SK-N-SH (cell line): ENCODE results near the gene AOAH. TPM values are rescaled to one million over a fixed set of nuclear protein-coding genes. Genes with fewer than 3 reads are reported as not detected.

Experiments used
- CTCF ChIA-PET: fragments of 300-600, 350-600 bp; formaldehyde crosslinking; extraction: SDS; loops from one replicate; lab custom pipeline; 2021; lab: Yijun Ruan, JAX
- POLR2A ChIA-PET: fragments of 350-600 bp; sonication (Branson Sonifier 250); formaldehyde crosslinking; extraction: SDS; loops from one replicate; lab custom pipeline; 2020; ENCODE audit warnings: antibody characterized with exemption, inconsistent platforms; lab: Yijun Ruan, JAX
- DNase-seq: peaks from one replicate; pipeline ENCODE4 v3.0.0; 2012
- H2AFZ ChIP-seq: fragments of 200-600 bp; sonication (generic); 2 replicates; pipeline ENCODE4 v1.8.1; 2016; ENCODE audit warnings: antibody characterized with exemption, mild to moderate bottlenecking, low read depth
- H3F3A ChIP-seq: fragments of 200-600 bp; sonication (generic); replicated peaks from 2 replicates; pipeline ENCODE3; 2016; ENCODE audit warnings: antibody characterized with exemption, mild to moderate bottlenecking; ENCODE audit not compliant: insufficient read depth
- H3K27ac ChIP-seq, 2 experiments: fragments of 200-500 bp in 1 of 2; fragments of 200-600 bp in 1 of 2; sonication (Bioruptor generic) in 1 of 2; sonication (generic), shearing (Covaris generic) in 1 of 2; 2 replicates each; pipeline versions ENCODE4 v1.5.1 to v1.6.1; 2014 to 2016; ENCODE audit warnings: low read depth in 2 of 2, inconsistent platforms in 1 of 2, low read length in 1 of 2, mild to moderate bottlenecking in 1 of 2, mixed read lengths in 1 of 2
- H3K27me3 ChIP-seq: fragments of 200-600 bp; sonication (generic), shearing (Covaris generic); 2 replicates; pipeline ENCODE4 v1.6.1; 2016; ENCODE audit warnings: mixed run types; ENCODE audit not compliant: insufficient read depth
- H3K36me3 ChIP-seq, 2 experiments: fragments of 200-500 bp in 1 of 2; fragments of 200-600 bp in 1 of 2; sonication (Bioruptor generic) in 1 of 2; sonication (generic) in 1 of 2; replicated peaks in 1 of 2; 2 replicates each; pipeline versions ENCODE3 to v1.5.1; 2014 to 2016; ENCODE audit warnings: low read length in 1 of 2, mild to moderate bottlenecking in 1 of 2; ENCODE audit not compliant: insufficient read depth in 2 of 2, control insufficient read depth in 1 of 2
- H3K4me1 ChIP-seq, 2 experiments: fragments of 200-500 bp in 1 of 2; fragments of 200-600 bp in 1 of 2; sonication (Bioruptor generic) in 1 of 2; sonication (generic), shearing (Covaris generic) in 1 of 2; 2 replicates each; pipeline versions ENCODE4 v1.5.1 to v1.6.1; 2014 to 2016; ENCODE audit warnings: low read depth in 1 of 2, low read length in 1 of 2, mixed run types in 1 of 2; ENCODE audit not compliant: insufficient read depth in 2 of 2, control insufficient read depth in 1 of 2
- H3K4me2 ChIP-seq: fragments of 200-600 bp; sonication (generic), shearing (Covaris generic); 2 replicates; pipeline ENCODE4 v1.6.1; 2017; ENCODE audit warnings: mixed run types
- H3K4me3 ChIP-seq, 2 experiments: fragments of 200-500 bp in 1 of 2; fragments of 200-600 bp in 1 of 2; sonication (Bioruptor generic) in 1 of 2; sonication (generic), shearing (Covaris generic) in 1 of 2; 2 replicates each; pipeline versions ENCODE4 v1.5.1 to v1.8.1; 2014 to 2016; ENCODE audit warnings: low read depth in 2 of 2, inconsistent platforms in 1 of 2, low read length in 1 of 2, mild to moderate bottlenecking in 1 of 2, mixed read lengths in 1 of 2, moderate library complexity in 1 of 2
- H3K79me2 ChIP-seq: fragments of 200-600 bp; sonication (generic); 2 replicates; pipeline ENCODE4 v1.8.1; 2017; ENCODE audit warnings: mild to moderate bottlenecking; ENCODE audit not compliant: insufficient read depth
- H3K9ac ChIP-seq: fragments of 200-600 bp; sonication (generic); 2 replicates; pipeline ENCODE4 v1.6.1; 2017; ENCODE audit warnings: mixed run types
- H3K9me2 ChIP-seq: fragments of 200-600 bp; sonication (generic); 2 replicates; pipeline ENCODE4 v1.6.1; 2017; ENCODE audit warnings: mixed run types
- H3K9me3 ChIP-seq: fragments of 200-600 bp; sonication (generic); 2 replicates; pipeline ENCODE4 v1.6.1; 2017; ENCODE audit warnings: mixed run types, mild to moderate bottlenecking, moderate library complexity
- H4K20me1 ChIP-seq: fragments of 200-600 bp; sonication (generic); 2 replicates; pipeline ENCODE4 v1.6.1; 2017; ENCODE audit warnings: mild to moderate bottlenecking, mixed run types; ENCODE audit not compliant: insufficient read depth
- EZH2phosphoT487 ChIP-seq: fragments of 200-600 bp; sonication (generic); IDR thresholded peaks from 2 replicates; pipeline ENCODE4 v1.6.1; 2017; ENCODE audit warnings: low read depth, mixed run types, mild to moderate bottlenecking, antibody characterized with exemption, moderate library complexity, borderline replicate concordance
- FOSL2 ChIP-seq: IDR thresholded peaks from 2 replicates; pipeline ENCODE4 v1.4.0; 2012; ENCODE audit warnings: low read depth, mild to moderate bottlenecking, moderate library complexity, borderline replicate concordance
- FOXJ3 ChIP-seq: sonication (generic); formaldehyde crosslinking; IDR thresholded peaks from 2 replicates; pipeline ENCODE4 v1.5.1; 2020; ENCODE audit warnings: mild to moderate bottlenecking, missing genetic modification reagents
- FOXM1 ChIP-seq: IDR thresholded peaks from 2 replicates; pipeline ENCODE4 v1.4.0; 2012; ENCODE audit warnings: low read depth, mild to moderate bottlenecking
- GATA2 ChIP-seq: sonication (generic); formaldehyde crosslinking; IDR thresholded peaks from 2 replicates; pipeline ENCODE4 v1.5.0; 2020; ENCODE audit warnings: mild to moderate bottlenecking, missing genetic modification reagents
- RXRA ChIP-seq: IDR thresholded peaks from 2 replicates; pipeline ENCODE4 v1.4.0; 2012; ENCODE audit warnings: low read depth, mild to moderate bottlenecking, borderline replicate concordance
- SIN3A ChIP-seq: IDR thresholded peaks from 2 replicates; pipeline ENCODE4 v1.6.1; 2012; ENCODE audit warnings: low read depth, mild to moderate bottlenecking, low read length, moderate library complexity, borderline replicate concordance
- SMC3 ChIP-seq: IDR thresholded peaks from 2 replicates; pipeline ENCODE4 v1.6.1; 2012; ENCODE audit warnings: low read depth, low read length, improper control_type of control experiment
- TCF12 ChIP-seq: IDR thresholded peaks from 2 replicates; pipeline ENCODE4 v1.4.0; 2012
- TEAD4 ChIP-seq: IDR thresholded peaks from 2 replicates; pipeline ENCODE4 v1.4.0; 2012; ENCODE audit warnings: mild to moderate bottlenecking, borderline replicate concordance; ENCODE audit not compliant: insufficient read depth
- USF1 ChIP-seq: IDR thresholded peaks from 2 replicates; pipeline ENCODE4 v1.4.0; 2012; ENCODE audit warnings: low read depth, borderline replicate concordance
- WGBS: methylation state at CpG from one replicate; pipeline ENCODE4 v1.1.6; 2017; ENCODE audit warnings: low lambda C conversion rate; 5-methylcytosine and 5-hydroxymethylcytosine counted together
- polyA plus RNA-seq, 3 experiments: library from polyadenylated mRNA; depleted of rRNA; stranded (reverse); fragments of >200 nt; gene quantifications; 2 replicates each; pipeline ENCODE4 v1.2.3, GENCODE V29; 2012
- TF ChIP-seq, protein P1 (sequence below): IDR thresholded peaks from 2 replicates; pipeline ENCODE4 v1.4.0; 2012; ENCODE audit warnings: low read depth, borderline replicate concordance
- TF ChIP-seq, protein P2 (sequence below): IDR thresholded peaks from 2 replicates; pipeline ENCODE4 v1.6.1; 2012; ENCODE audit warnings: mild to moderate bottlenecking, low read depth, low read length, moderate library complexity

AOAH gene
- polyA plus RNA-seq, 1 of the 3 experiments (the other 2 are of a cell fraction), result not detected

GRCh38 chr7:36597090-36597773 is 127.1 kb downstream of the AOAH start:
- no peak for TF ChIP-seq FOSL2
- TF ChIP-seq SIN3A, result no peak
- no peak for TF ChIP-seq SMC3
- no peak for TF ChIP-seq GATA2 (CRISPR knock-in tag)
- no peak for TF ChIP-seq USF1
- TF ChIP-seq, protein P1, sequence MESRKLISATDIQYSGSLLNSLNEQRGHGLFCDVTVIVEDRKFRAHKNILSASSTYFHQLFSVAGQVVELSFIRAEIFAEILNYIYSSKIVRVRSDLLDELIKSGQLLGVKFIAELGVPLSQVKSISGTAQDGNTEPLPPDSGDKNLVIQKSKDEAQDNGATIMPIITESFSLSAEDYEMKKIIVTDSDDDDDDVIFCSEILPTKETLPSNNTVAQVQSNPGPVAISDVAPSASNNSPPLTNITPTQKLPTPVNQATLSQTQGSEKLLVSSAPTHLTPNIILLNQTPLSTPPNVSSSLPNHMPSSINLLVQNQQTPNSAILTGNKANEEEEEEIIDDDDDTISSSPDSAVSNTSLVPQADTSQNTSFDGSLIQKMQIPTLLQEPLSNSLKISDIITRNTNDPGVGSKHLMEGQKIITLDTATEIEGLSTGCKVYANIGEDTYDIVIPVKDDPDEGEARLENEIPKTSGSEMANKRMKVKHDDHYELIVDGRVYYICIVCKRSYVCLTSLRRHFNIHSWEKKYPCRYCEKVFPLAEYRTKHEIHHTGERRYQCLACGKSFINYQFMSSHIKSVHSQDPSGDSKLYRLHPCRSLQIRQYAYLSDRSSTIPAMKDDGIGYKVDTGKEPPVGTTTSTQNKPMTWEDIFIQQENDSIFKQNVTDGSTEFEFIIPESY, result no peak
- no peak for TF ChIP-seq EZH2phosphoT487
- no peak for TF ChIP-seq RXRA
- TF ChIP-seq FOXJ3 (CRISPR knock-in tag), result no peak
- no peak for TF ChIP-seq TCF12
- no peak for TF ChIP-seq FOXM1
- TF ChIP-seq, protein P2, sequence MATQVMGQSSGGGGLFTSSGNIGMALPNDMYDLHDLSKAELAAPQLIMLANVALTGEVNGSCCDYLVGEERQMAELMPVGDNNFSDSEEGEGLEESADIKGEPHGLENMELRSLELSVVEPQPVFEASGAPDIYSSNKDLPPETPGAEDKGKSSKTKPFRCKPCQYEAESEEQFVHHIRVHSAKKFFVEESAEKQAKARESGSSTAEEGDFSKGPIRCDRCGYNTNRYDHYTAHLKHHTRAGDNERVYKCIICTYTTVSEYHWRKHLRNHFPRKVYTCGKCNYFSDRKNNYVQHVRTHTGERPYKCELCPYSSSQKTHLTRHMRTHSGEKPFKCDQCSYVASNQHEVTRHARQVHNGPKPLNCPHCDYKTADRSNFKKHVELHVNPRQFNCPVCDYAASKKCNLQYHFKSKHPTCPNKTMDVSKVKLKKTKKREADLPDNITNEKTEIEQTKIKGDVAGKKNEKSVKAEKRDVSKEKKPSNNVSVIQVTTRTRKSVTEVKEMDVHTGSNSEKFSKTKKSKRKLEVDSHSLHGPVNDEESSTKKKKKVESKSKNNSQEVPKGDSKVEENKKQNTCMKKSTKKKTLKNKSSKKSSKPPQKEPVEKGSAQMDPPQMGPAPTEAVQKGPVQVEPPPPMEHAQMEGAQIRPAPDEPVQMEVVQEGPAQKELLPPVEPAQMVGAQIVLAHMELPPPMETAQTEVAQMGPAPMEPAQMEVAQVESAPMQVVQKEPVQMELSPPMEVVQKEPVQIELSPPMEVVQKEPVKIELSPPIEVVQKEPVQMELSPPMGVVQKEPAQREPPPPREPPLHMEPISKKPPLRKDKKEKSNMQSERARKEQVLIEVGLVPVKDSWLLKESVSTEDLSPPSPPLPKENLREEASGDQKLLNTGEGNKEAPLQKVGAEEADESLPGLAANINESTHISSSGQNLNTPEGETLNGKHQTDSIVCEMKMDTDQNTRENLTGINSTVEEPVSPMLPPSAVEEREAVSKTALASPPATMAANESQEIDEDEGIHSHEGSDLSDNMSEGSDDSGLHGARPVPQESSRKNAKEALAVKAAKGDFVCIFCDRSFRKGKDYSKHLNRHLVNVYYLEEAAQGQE, result no peak
- TF ChIP-seq TEAD4, result no peak
- no peaks in the 10 kb centered on the region for H3K36me3 ChIP-seq
- ChIA-PET POLR2A (no interaction called here), CTCF (interaction anchor here (0.9 to 1.5 kb wide), 4 partner anchors 12 to 156 kb away, joined by 3 to 4 read pairs (median 3); no protein-coding TSS in a partner anchor)
- WGBS, result 36% methylated on average over 7 of the region's 7 CpGs
- H3K4me3 ChIP-seq, result no peak overlapping the region
- no peaks in the 10 kb centered on the region for H3K79me2 ChIP-seq
- no peaks in the 10 kb centered on the region for H3K9me2 ChIP-seq
- H2AFZ ChIP-seq, result no peak overlapping the region
- H3K27ac ChIP-seq, result no peak overlapping the region
- H3K9me3 ChIP-seq, result no peaks in the 10 kb centered on the region
- H3K9ac ChIP-seq, result no peak overlapping the region
- H4K20me1 ChIP-seq, result no peaks in the 10 kb centered on the region
- no peaks in the 10 kb centered on the region for H3F3A ChIP-seq
- no peak for DNase-seq
- H3K27me3 ChIP-seq, result no peaks in the 10 kb centered on the region
- no peak overlapping the region for H3K4me2 ChIP-seq
- H3K4me1 ChIP-seq, result peaks cover 0 to 6% of the 10 kb centered on the region in 2 experiments; a peak in 1 of 4 replicates
